ENCODE measurements around the gene APOL3. TPM values are rescaled to one million over a fixed set of nuclear protein-coding genes. Genes with fewer than 3 reads are reported as not detected.

APOL3 gene
- total RNA-seq, 1 experiment from 2014 or later = not detected

- WGBS (ENCODE audit: extremely low coverage, insufficient read length, low lambda C conversion rate) = no CpG with 5 or more reads among the region's 6 CpGs
- no peak overlapping the region for H3K27ac Mint-ChIP-seq
Observed at GRCh38 chr22:36180928-36181327, 20.4 kb upstream of the APOL3 start.

More at GRCh38 chr22:36180928-36181327, 20.4 kb upstream of the APOL3 start:
- no peaks in the 10 kb centered on the region for H3K9me3 ChIP-seq (ENCODE audit: control insufficient read depth, low read depth, low read length)
- H3K79me1 ChIP-seq (ENCODE audit: insufficient read depth, low read depth, low read length, poor library complexity, severe bottlenecking) = no peaks in the 10 kb centered on the region
- no peak overlapping the region for H3K27ac ChIP-seq (ENCODE audit: insufficient read length, low read depth, low read length)
- TF ChIP-seq CTCF (conservative IDR thresholded peaks at IDR 0.05) = no peak
- no peaks in the 10 kb centered on the region for H3K23me2 ChIP-seq (ENCODE audit: insufficient read length, low read depth, low read length, poor library complexity, severe bottlenecking)
- H3K18ac ChIP-seq (ENCODE audit: insufficient read length, low read depth, low read length) = no peak overlapping the region
- H3K23ac ChIP-seq (ENCODE audit: insufficient read length, low read depth, low read length) = no peak overlapping the region
- no peak overlapping the region for H3K4ac ChIP-seq (ENCODE audit: low read depth, low read length)
- no peak overlapping the region for H3K14ac ChIP-seq (ENCODE audit: insufficient read depth, low read length)
- Mint-ChIP-seq H3K4me1 (peaks cover 10 to 16% of the 10 kb centered on the region in 2 experiments), H3K9me3 (no peaks in the 10 kb centered on the region; a peak in 1 of 5 replicates), H3K36me3 (ENCODE audit: insufficient read depth in 1 of 3, low read depth in 3 of 3) (no peaks in the 10 kb centered on the region), H3K27me3 (ENCODE audit: low read depth) (no peaks in the 10 kb centered on the region; the same call in none of the 2 replicates), H3K4me3 (no peak overlapping the region)
- H2BK15ac ChIP-seq (ENCODE audit: low read depth, low read length) = no peak overlapping the region
- H3K4me2 ChIP-seq (ENCODE audit: insufficient read depth, insufficient read length, low read length) = no peak overlapping the region
- H2BK120ac ChIP-seq (ENCODE audit: low read depth, low read length, poor library complexity, severe bottlenecking) = no peak overlapping the region
- DNase-seq = no peak
- H3K27me3 ChIP-seq (ENCODE audit: insufficient read depth, low read length) = no peaks in the 10 kb centered on the region; the same call in 1 of the 2 replicates
- no peak overlapping the region for H3T11ph ChIP-seq (ENCODE audit: low read length)
- no peak overlapping the region for H2AK5ac ChIP-seq (ENCODE audit: insufficient read length, low read length)
- no peak overlapping the region for H2BK12ac ChIP-seq (ENCODE audit: insufficient read length, low read depth, low read length)
- H3K9ac ChIP-seq (ENCODE audit: extremely low read depth, insufficient read length, low read length) = no peak overlapping the region
- no peaks in the 10 kb centered on the region for H3K4me1 ChIP-seq (ENCODE audit: insufficient read depth, low read length)
- H4K8ac ChIP-seq (replicated peaks; ENCODE audit: insufficient read length, low read depth, low read length) = no peak overlapping the region
- H2BK20ac ChIP-seq (ENCODE audit: low read depth, low read length, poor library complexity, severe bottlenecking) = no peak overlapping the region
- no peak overlapping the region for H4K91ac ChIP-seq (ENCODE audit: insufficient read length, low read depth, low read length)
- no peaks in the 10 kb centered on the region for H4K20me1 ChIP-seq (ENCODE audit: control insufficient read depth, insufficient read depth, insufficient read length)
- no peaks in the 10 kb centered on the region for H3K79me2 ChIP-seq (ENCODE audit: insufficient read depth, low read length)
- H2AFZ ChIP-seq (ENCODE audit: low read length) = no peak overlapping the region
- no peak overlapping the region for H2BK5ac ChIP-seq (ENCODE audit: insufficient read length, low read length)
- no peak overlapping the region for H3K56ac ChIP-seq (ENCODE audit: insufficient read length, low read depth, low read length)
- H4K5ac ChIP-seq (ENCODE audit: insufficient read length, low read depth, low read length) = no peak overlapping the region
